Kidney epithelial cell (primary cell): ENCODE results near the gene DIO1. TPM values are rescaled to one million over a fixed set of nuclear protein-coding genes. Genes with fewer than 3 reads are reported as not detected.

Experiments used
- DNase-seq: peaks from one replicate; pipeline ENCODE4 v3.0.0-alpha.2; 2010; ENCODE audit warnings: low read depth
- H3K27me3 ChIP-seq: 2 replicates; pipeline ENCODE4 v1.6.0; 2011; ENCODE audit warnings: low read length; ENCODE audit not compliant: control insufficient read depth, insufficient read depth
- H3K36me3 ChIP-seq: 2 replicates; pipeline ENCODE4 v1.5.1; 2011; ENCODE audit warnings: low read length; ENCODE audit not compliant: control insufficient read depth, insufficient read depth
- H3K4me3 ChIP-seq: 2 replicates; pipeline ENCODE4 v1.5.1; 2011; ENCODE audit warnings: low read depth, mild to moderate bottlenecking, control low read depth, low read length
- CTCF ChIP-seq: IDR thresholded peaks from 2 replicates; pipeline ENCODE4 v1.5.1; 2011; ENCODE audit warnings: mild to moderate bottlenecking, moderate library complexity, low read length, control low read depth, inconsistent platforms; ENCODE audit not compliant: insufficient read depth, poor library complexity, severe bottlenecking
- total RNA-seq: library from RNA; depleted of rRNA; stranded (reverse); fragments of >200 nt; gene quantifications from 2 replicates; pipeline ENCODE4 v1.2.3, GENCODE V29; 2015

The DIO1 gene
- total RNA-seq, 1 donor from 2014 or later, result not detected

DNA sequence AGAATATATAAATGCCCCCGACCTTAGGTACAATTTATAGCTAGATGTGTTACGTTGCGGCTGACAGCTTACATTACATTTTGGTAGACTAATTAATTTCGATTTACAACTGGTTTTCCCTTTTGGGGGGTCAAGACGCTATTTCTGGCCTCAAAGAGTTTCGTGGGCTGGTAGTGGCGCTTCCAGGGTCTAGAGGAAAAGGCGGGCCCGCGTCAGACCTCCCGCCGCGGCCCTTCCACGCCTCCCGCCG is 51.1 kb downstream of the DIO1 start:
- no peak for DNase-seq
- peak overlapping the region; percentile 95 for H3K4me3 ChIP-seq
- no peaks in the 10 kb centered on the region for H3K36me3 ChIP-seq
- H3K27me3 ChIP-seq, result no peaks in the 10 kb centered on the region
- TF ChIP-seq CTCF, result no peak

DNA sequence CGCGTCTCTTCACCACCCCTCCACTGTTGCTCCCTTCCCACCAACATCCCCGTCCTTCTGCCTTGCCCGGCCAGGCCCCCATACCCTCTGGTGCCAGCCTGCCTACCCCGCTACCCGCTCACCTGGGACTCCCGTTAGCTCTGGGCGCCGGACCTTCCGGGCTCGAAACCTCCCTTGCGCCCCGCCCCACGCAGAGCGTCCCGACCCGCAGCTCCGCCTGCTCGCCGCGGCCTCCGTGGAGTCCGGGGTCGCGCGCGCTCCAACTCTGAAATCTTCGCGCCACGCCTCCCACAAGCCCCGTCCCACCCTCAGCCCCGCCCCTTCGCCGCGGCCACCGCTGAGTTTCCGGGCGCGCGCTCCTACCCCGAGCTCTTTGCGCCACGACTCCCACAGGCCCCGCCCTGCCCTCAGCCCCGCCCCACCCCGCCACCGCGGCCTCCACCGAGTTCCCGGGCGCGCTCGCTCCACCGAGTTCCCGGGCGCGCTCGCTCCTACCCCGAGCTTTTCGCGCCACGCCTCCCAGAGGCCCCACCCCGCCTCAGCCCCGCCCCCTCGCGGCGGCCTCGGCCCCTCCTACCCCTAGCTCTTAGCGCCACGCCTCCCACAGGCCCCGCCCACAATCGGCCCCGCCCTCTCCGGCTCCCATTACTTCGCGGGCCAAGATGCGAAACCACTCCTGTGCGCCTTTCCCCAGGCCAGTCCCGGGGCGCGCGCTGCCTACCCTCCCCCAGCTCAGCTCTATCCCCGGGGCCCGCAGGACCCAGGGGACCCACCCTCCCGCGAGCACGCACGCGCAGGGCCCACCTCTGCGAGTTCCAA is 51.7 kb downstream of the DIO1 start, which contains the start of gene IFT25:
IFT25 (minus strand) TSS at position 267 of the 819 bp plus-strand sequence. CDS start 5,617 bp downstream, outside the sequence.
- no peaks in the 10 kb centered on the region for H3K36me3 ChIP-seq
- H3K4me3 ChIP-seq, result peak within 1 kb of the TSS; percentile 95
- H3K27me3 ChIP-seq, result no peaks in the 10 kb centered on the region
- TF ChIP-seq CTCF, result no peak
- DNase-seq, result peak; percentile 48

- DNase-seq, result no peak
- Histone ChIP-seq H3K4me3 (peak within 1 kb of the TSS; percentile 95), H3K36me3 (no peaks in the 10 kb centered on the region), H3K27me3 (no peaks in the 10 kb centered on the region)
- TF ChIP-seq CTCF, result no peak
Measured at GRCh38 chr1:53946252-53947171, 52.5 kb downstream of the DIO1 start, which contains the start of gene LRRC42. TSS of gene LRRC42 (plus strand) at chr1:53946350. CDS start at chr1:53952000, 5,650 bp downstream.

- Histone ChIP-seq H3K36me3 (no peaks in the 10 kb centered on the region), H3K27me3 (no peaks in the 10 kb centered on the region), H3K4me3 (peak overlapping the region; percentile 95)
- DNase-seq, result no peak
- no peak for TF ChIP-seq CTCF
Measured at GRCh38 chr1:53947172-53947907, 53.4 kb downstream of the DIO1 start.

GRCh38 chr1:53948291-53948690 is 54.3 kb downstream of the DIO1 start:
- no peak for TF ChIP-seq CTCF
- Histone ChIP-seq H3K27me3 (no peaks in the 10 kb centered on the region), H3K36me3 (no peaks in the 10 kb centered on the region), H3K4me3 (no peak overlapping the region)
- no peak for DNase-seq
